ENCODE data around the gene PRPH. TPM values are rescaled to one million over a fixed set of nuclear protein-coding genes. Genes with fewer than 3 reads are reported as not detected.

Gene PRPH
- total and polyA plus RNA-seq, 2 of the 8 experiments (the other 6 are each of a cell fraction or from before 2014, with no cell fraction given) = 0.79 to 1.4 TPM

DNA sequence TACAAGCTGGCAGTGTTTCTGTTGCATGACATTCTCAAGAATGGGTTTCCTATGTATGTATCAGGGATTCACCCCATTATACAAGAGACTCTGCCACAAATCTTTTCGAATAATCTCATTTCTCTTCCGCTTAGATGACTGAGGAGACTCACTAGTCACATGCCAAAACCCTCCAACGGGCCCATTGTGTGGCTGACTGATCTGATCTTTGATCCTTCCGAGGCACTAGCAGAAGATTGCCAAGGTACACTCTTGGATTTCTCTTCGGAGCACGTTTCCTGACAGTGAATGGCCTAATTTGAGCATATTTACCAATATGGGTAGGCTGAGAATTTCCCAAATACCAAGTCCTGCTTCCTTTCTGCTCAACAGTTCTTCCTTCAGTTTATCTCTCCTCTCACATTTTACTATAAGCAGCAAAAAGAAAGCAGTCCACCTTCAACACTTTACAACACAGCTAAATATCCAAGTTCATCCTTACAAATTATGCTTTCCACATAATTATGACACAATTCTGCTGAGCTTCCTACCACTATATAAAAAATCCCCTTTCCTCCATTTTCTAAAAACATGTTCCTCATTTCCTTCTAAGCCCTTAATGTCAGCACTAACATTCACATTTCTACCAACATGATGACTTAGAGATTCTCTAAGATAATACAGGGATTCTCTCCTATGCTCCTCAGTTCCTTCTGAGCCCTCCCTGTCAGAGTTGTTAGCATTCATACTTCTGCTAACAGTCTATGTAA, 11.0 kb downstream of the PRPH start:
- no peak overlapping the region for H2BK12ac ChIP-seq (ENCODE audit: low read depth, low read length)
- no peak overlapping the region for H3K18ac ChIP-seq (ENCODE audit: extremely low read depth, low read length)
- H3K56ac ChIP-seq (replicated peaks; ENCODE audit: insufficient read length, low read depth, low read length) = no peak overlapping the region
- no peak overlapping the region for H3K4ac ChIP-seq (replicated peaks; ENCODE audit: insufficient read length, low read depth, low read length)
- DNase-seq (ENCODE audit: low read depth in 1 of 2, low spot score in 2 of 2) (no peak), FAIRE-seq (no peak)
- no peak overlapping the region for H3K27ac ChIP-seq (ENCODE audit: low read depth, low read length)
- no peak overlapping the region for H3K4me3 ChIP-seq (ENCODE audit: extremely low read depth in 1 of 4, insufficient read depth in 2 of 4, low read depth in 3 of 4, low read length in 4 of 4)
- no peaks in the 10 kb centered on the region for H3K79me1 ChIP-seq (ENCODE audit: low read depth, low read length)
- no peak overlapping the region for H2AFZ ChIP-seq (ENCODE audit: low read length)
- no peak overlapping the region for H2BK5ac ChIP-seq (ENCODE audit: low read depth, low read length)
- H2BK15ac ChIP-seq (ENCODE audit: low read length) = no peak overlapping the region
- H4K8ac ChIP-seq (ENCODE audit: extremely low read depth, insufficient read depth, low read length) = no peak overlapping the region
- H2BK120ac ChIP-seq (replicated peaks; ENCODE audit: low read depth, low read length) = no peak overlapping the region
- WGBS, 2 experiments (ENCODE audit: extremely low coverage in 1 of 2, insufficient coverage in 1 of 2, insufficient read length in 1 of 2, insufficient replicate concordance in 2 of 2, low coverage in 1 of 2, low lambda C conversion rate in 2 of 2, missing lambda C conversion rate in 1 of 2) = 76% methylated on average over 6 of the region's 6 CpGs; no CpG with 5 or more reads in 1 of the 2 experiments
- H3K79me2 ChIP-seq (ENCODE audit: control insufficient read depth in 1 of 2, insufficient read depth in 2 of 2, low read length in 2 of 2) = no peaks in the 10 kb centered on the region
- no peak overlapping the region for H2BK20ac ChIP-seq (ENCODE audit: low read length)
- H4K91ac ChIP-seq (replicated peaks; ENCODE audit: insufficient read length, low read length) = no peak overlapping the region
- H3K4me1 ChIP-seq (replicated peaks in 1 of 4; ENCODE audit: control insufficient read depth in 3 of 4, insufficient read depth in 4 of 4, low read length in 3 of 4) = no peaks in the 10 kb centered on the region
- H3K9ac ChIP-seq (replicated peaks in 1 of 4; ENCODE audit: extremely low read depth in 1 of 4, low read depth in 3 of 4, low read length in 3 of 4) = no peak overlapping the region
- H3K4me2 ChIP-seq (ENCODE audit: insufficient read depth in 1 of 2, low read depth in 2 of 2, low read length in 2 of 2) = no peak overlapping the region
- no peak overlapping the region for H3K23ac ChIP-seq (ENCODE audit: insufficient read length)
- H2AK5ac ChIP-seq (ENCODE audit: low read depth, low read length) = no peak overlapping the region
- no peaks in the 10 kb centered on the region for H4K20me1 ChIP-seq (replicated peaks in 1 of 2; ENCODE audit: control insufficient read depth in 1 of 2, insufficient read depth in 2 of 2, low read length in 2 of 2)
- ChIA-PET POLR2A (ENCODE audit: partially characterized antibody) (interaction anchor here (0.9 to 2.2 kb wide), 2 partner anchors 15 to 40 kb away, joined by 3 to 6 read pairs; no protein-coding TSS in a partner anchor), CTCF (ENCODE audit: partially characterized antibody) (interaction anchor here (1.4 to 6.3 kb wide), 6 partner anchors 11 to 53 kb away, joined by 3 to 30 read pairs (median 16); partner anchors contain the start of gene PRPH)
- no peak overlapping the region for H3K14ac ChIP-seq (ENCODE audit: insufficient read length)
- H3K9me3 ChIP-seq (ENCODE audit: insufficient read depth in 2 of 2, low read depth in 1 of 2, low read length in 1 of 2) = no peaks in the 10 kb centered on the region
- H3K27me3 ChIP-seq (replicated peaks in 1 of 4; ENCODE audit: control insufficient read depth in 3 of 4, extremely low read depth in 1 of 4, insufficient read depth in 3 of 4, low read length in 3 of 4) = no peaks in the 10 kb centered on the region; a peak in 4 of 7 replicates
- H3K36me3 ChIP-seq (ENCODE audit: control insufficient read depth in 2 of 4, insufficient read depth in 4 of 4, low read length in 3 of 4) = no peaks in the 10 kb centered on the region
- no peaks in the 10 kb centered on the region for H3K23me2 ChIP-seq (ENCODE audit: low read depth, low read length)
- no peak overlapping the region for H4K5ac ChIP-seq (ENCODE audit: insufficient read length, low read depth, low read length)
- no peak for TF ChIP-seq SIRT6 (IDR thresholded peaks at IDR 0.05; ENCODE audit: low read length)

Data from H1 (cell line).